NB4 (cell line): ENCODE measurements around the gene KIAA0930.

ENCODE experiments used
- CTCF ChIP-seq: IDR thresholded peaks from one replicate; pipeline ENCODE4 v1.5.1; 2012; ENCODE audit warnings: low read depth, low read length
- POLR2A ChIP-seq: IDR thresholded peaks from 2 replicates; pipeline ENCODE4 v1.6.1; 2011; ENCODE audit warnings: mild to moderate bottlenecking; ENCODE audit not compliant: insufficient read length; ENCODE audit errors: extremely low read depth

GRCh38 chr22:45149671-45150070 lies 91.0 kb downstream of the KIAA0930 start:
- TF ChIP-seq CTCF (no peak), POLR2A (no peak)
